Skeletal muscle satellite cell (primary cell): ENCODE results near the gene KCNJ5.
A peak's percentile ranks its signal among the peaks of the same experiment; 100 is the strongest.

Experiments
- H3K27me3 ChIP-seq: 2 replicates; pipeline ENCODE4 v1.7.0; 2013; ENCODE audit warnings: low read length; ENCODE audit not compliant: control insufficient read depth, insufficient read depth
- H3K36me3 ChIP-seq: 2 replicates; pipeline ENCODE4 v1.7.0; 2013; ENCODE audit warnings: mild to moderate bottlenecking, control low read depth, low read length; ENCODE audit not compliant: insufficient read depth
- H3K4me1 ChIP-seq: 2 replicates; pipeline ENCODE4 v1.7.0; 2013; ENCODE audit warnings: low read length; ENCODE audit not compliant: control insufficient read depth, insufficient read depth
- H3K4me2 ChIP-seq: 2 replicates; pipeline ENCODE4 v1.7.0; 2013; ENCODE audit warnings: mild to moderate bottlenecking, low read length
- H3K4me3 ChIP-seq: 2 replicates; pipeline ENCODE4 v1.7.0; 2013; ENCODE audit warnings: low read length
- H3K9ac ChIP-seq: 2 replicates; pipeline ENCODE4 v1.7.0; 2013; ENCODE audit warnings: mild to moderate bottlenecking, low read depth, low read length, moderate library complexity
- H3K9me3 ChIP-seq: replicated peaks from 2 replicates; pipeline ENCODE4 v1.7.0; 2013; ENCODE audit warnings: mild to moderate bottlenecking, control low read depth, low read length

Gene KCNJ5

DNA sequence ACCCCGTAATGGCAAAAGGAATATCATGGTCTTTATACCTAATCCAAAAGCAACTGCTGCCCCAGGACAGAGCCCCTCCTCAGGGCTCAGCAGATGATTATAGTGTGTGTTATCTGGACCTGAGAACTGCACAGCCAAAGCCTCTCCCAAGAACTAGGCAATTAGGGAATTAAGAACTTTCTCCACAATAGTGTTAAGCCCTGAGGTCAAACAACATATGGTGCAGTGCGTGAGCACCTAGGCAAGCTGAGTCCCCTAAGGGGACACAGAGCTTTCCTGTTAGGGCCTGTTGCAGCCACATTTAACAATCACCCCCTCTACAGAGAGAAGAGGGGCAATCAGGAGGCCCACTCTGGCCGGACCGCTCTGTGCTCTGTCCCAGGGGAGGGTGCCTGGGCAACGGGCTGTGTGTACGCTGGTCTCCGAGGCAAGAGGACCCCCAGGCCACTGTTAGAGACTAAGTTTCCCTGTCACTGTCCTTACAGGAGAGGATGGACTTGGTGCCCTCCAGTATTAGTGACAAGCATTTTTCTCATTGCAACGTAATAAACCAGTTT, 1.4 kb upstream of the KCNJ5 start:
- H3K4me2 ChIP-seq: peak overlapping the region; percentile 98
- peak overlapping the region; percentile 72 for H3K4me3 ChIP-seq
- H3K4me1 ChIP-seq: peaks cover 8% of the 10 kb centered on the region
- H3K9ac ChIP-seq: no peak overlapping the region
- peaks cover 45% of the 10 kb centered on the region for H3K27me3 ChIP-seq
- no peaks in the 10 kb centered on the region for H3K36me3 ChIP-seq
- no peaks in the 10 kb centered on the region for H3K9me3 ChIP-seq

DNA sequence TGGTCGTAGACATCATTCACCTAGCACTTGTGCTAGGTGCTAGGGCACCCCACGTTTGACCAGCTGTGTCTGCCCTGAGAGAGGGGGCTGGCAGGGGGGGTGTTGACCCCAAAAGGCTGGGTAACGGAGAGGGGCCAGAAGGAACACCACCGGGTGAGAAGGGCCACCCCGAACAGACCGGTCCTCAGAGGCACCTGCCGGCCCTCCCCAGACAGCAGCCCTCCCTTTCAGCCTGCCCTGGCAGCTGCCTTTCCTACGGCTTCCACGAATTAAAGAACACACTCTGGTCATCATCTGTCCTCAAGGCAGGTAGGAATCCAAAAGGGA, 977 bp upstream of the KCNJ5 start:
- H3K4me3 ChIP-seq: peak overlapping the region; percentile 72

DNA sequence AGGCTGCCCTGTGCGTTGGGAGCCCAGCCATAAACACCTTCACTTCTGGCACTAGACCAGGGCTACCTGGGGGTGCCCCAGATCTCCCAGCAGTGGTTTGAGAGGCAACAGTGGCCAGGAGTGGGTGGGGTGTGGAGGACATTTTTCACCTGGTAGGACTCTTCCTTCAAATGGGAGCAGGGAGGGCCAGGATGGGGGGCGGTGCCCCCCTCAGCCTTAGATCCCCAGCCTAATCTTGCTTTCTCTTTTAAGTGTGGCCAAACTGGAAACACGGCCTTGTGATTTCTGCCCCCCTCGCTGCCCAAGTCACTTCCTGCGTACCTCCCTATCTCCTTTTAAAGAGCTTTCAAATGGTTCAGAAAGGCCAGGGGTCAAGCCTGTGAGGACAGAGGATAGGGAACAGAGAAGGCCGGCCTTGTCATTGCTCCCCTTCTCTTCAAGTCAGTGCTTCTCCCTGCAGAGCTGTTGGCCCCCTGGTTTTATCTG, 800 bp downstream of the KCNJ5 start:
- Histone ChIP-seq H3K4me2 (no peak overlapping the region), H3K4me3 (no peak overlapping the region), H3K9ac (no peak overlapping the region)

More for the DNA sequence above, 977 bp upstream of the KCNJ5 start:
- no peaks in the 10 kb centered on the region for H3K36me3 ChIP-seq
- H3K27me3 ChIP-seq: peaks cover 42% of the 10 kb centered on the region
- no peaks in the 10 kb centered on the region for H3K9me3 ChIP-seq
- H3K4me2 ChIP-seq: peak overlapping the region; percentile 98
- no peak overlapping the region for H3K9ac ChIP-seq
- peaks cover 8% of the 10 kb centered on the region for H3K4me1 ChIP-seq

DNA sequence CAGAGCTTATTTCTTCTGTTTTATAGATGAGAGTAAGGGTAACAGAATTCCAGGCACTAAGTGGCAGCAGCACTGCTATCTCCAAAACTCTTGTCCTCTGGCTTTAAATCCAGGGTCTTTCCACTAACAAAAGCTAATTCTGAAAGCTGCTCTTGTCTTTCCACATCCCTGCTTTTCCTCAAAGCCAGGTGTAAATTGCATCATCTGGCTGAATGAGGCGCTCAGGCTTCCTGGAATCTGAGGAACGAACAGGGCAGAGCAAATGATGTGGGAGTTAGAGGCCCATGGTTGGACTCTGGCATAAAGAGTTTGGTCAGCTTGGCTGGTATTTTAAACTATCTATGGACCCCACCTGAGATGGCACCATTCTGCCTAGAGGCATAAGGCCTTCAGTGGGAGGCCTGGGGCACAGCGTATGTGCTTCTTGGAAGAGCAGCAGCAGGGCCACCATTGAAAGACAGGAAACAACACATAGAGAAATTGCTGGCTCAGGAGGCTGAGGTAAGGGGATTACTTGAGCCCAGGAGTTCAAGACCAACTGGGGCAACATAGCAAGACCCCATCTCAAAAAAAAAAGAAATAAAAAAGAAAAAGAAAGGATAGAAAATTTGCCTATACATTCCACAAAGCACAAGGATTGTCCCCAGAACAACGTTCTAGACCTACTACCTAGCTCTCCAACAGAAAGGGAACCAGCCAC, 1.9 kb downstream of the KCNJ5 start:
- H3K9ac ChIP-seq: no peak overlapping the region
- peaks cover 24% of the 10 kb centered on the region for H3K27me3 ChIP-seq
- no peaks in the 10 kb centered on the region for H3K36me3 ChIP-seq
- H3K9me3 ChIP-seq: no peaks in the 10 kb centered on the region
- no peak overlapping the region for H3K4me3 ChIP-seq
- H3K4me2 ChIP-seq: no peak overlapping the region
- H3K4me1 ChIP-seq: peaks cover 8% of the 10 kb centered on the region

More for the DNA sequence above, 800 bp downstream of the KCNJ5 start:
- H3K4me1 ChIP-seq: peaks cover 8% of the 10 kb centered on the region
- H3K9me3 ChIP-seq: no peaks in the 10 kb centered on the region
- H3K36me3 ChIP-seq: no peaks in the 10 kb centered on the region
- H3K27me3 ChIP-seq: peaks cover 30% of the 10 kb centered on the region

DNA sequence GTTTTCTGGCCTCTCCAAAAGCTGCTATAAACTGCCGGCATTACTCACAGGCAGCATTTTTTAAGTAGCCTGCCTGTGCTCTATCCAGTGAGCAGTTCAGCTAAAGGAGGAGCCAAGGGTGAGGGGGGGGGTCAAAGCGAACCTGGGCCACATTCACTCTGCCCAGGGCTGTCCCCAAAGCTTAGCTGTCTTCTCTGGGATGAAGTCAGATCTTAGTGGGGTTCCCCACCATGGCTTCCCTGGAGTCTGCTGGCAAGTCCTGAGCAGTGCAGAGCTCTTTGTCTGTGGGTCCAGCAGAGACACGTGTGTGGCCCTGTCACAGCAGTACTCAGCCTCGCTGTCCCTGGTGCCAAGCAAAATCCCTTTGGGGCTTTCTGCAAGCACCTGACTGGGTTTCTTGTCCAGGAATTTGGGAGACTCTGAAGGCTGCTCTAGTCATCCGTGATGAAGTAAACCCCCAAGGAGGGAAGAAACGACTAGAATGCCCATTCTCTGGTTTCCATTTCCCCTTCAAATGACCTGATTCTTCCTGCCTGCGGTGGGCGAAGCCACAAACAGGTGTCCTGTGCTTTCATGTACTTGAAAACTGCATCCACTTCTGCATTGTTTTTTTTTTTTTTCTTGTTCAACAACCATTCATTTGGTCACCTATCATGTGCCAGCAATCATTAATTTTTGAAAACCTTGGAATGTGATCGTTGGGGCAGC, 2.6 kb downstream of the KCNJ5 start:
- Histone ChIP-seq H3K4me2 (no peak overlapping the region), H3K27me3 (peaks cover 17% of the 10 kb centered on the region), H3K36me3 (no peaks in the 10 kb centered on the region), H3K4me1 (peaks cover 8% of the 10 kb centered on the region), H3K4me3 (no peak overlapping the region), H3K9ac (no peak overlapping the region), H3K9me3 (no peaks in the 10 kb centered on the region)

DNA sequence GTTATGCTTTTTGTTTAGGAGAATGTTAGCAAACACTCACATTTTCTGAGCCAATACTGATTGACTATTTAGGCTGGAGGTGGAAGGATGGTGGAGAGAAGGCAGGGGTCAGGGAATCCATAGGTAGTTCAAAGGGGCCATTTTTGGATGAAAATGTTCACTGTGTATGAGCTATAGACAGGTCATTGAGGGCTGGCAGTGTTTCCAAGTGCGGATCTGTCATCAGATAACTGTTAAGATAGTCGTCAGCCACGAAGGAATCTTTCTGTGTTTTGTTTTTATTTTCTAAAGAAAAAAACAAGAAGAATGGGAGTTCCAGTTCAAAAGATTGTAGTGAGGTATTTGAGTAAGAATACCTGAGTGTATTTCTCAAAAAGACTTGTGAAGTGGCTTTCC, 3.1 kb downstream of the KCNJ5 start:
- H3K4me3 ChIP-seq: no peak overlapping the region
- H3K4me2 ChIP-seq: no peak overlapping the region
- no peak overlapping the region for H3K9ac ChIP-seq
- H3K27me3 ChIP-seq: peaks cover 15% of the 10 kb centered on the region
- peaks cover 8% of the 10 kb centered on the region for H3K4me1 ChIP-seq
- no peaks in the 10 kb centered on the region for H3K9me3 ChIP-seq
- no peaks in the 10 kb centered on the region for H3K36me3 ChIP-seq

DNA sequence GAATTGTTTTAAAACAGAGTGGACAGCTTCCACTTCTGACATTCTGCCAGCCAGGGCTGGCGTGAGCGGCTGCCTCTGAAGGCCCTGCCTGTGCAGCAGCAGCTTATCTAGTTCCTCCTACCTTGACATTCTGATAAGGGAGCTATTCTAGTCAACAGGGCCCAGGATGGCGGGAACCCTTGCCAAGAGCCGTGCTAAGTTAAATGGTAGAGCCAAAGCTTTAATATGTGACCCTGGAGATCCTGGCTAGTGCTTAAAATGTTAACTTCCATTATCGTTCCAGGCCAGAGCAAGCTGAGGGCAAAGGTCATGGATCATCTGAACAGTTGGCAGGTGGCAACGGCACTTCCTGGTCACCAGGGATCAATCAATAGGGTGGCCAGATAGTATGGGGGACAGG, 3.5 kb downstream of the KCNJ5 start:
- Histone ChIP-seq H3K36me3 (no peaks in the 10 kb centered on the region), H3K4me2 (no peak overlapping the region), H3K9me3 (no peaks in the 10 kb centered on the region), H3K4me1 (peaks cover 8% of the 10 kb centered on the region), H3K9ac (no peak overlapping the region), H3K27me3 (peaks cover 10% of the 10 kb centered on the region), H3K4me3 (no peak overlapping the region)

DNA sequence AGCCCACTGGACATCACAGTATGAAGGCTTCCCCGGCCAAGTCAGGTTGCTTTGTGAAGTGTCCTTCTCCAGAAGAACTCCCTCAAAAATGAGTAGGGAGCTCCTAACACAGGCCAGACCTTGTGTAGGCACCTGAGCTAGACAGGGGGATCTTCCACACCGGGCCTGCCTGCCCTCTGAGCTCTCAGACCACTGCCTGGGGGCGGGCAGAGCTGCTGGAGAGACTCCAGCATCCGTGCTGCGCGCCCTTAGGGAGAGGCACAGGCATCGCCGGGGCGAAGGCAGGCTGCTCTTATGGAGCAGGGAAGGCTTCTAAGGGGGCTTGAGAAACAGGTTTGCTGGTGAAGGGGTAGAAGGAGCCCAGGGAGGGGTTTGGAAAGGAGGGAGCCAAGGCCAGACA, 4.4 kb downstream of the KCNJ5 start:
- H3K4me2 ChIP-seq: no peak overlapping the region
- H3K9me3 ChIP-seq: no peaks in the 10 kb centered on the region
- no peak overlapping the region for H3K9ac ChIP-seq
- peaks cover 4% of the 10 kb centered on the region for H3K4me1 ChIP-seq
- no peak overlapping the region for H3K4me3 ChIP-seq
- H3K27me3 ChIP-seq: peaks cover 4% of the 10 kb centered on the region
- no peaks in the 10 kb centered on the region for H3K36me3 ChIP-seq

DNA sequence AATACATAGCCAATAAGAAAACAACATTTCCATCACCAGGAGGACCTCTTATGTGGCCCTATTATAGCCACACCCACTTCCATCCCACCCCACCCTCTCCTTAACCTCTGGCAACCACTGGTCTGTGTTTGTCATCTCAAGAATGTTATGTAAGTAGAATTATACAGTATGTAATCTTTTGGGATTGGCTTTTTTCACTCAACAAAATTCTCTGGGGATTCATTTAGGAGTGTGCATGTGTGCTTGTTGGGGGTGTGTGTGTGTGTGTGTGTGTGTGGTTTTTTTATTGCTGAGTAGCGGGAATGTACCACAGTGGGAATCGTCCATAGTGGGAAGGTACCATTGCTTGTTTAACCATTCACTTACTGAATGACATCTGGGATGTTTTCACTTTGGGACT, 5.2 kb downstream of the KCNJ5 start:
- Histone ChIP-seq H3K4me2 (no peak overlapping the region), H3K4me3 (no peak overlapping the region), H3K27me3 (peaks cover 4% of the 10 kb centered on the region), H3K36me3 (no peaks in the 10 kb centered on the region), H3K4me1 (no peaks in the 10 kb centered on the region), H3K9ac (no peak overlapping the region), H3K9me3 (no peaks in the 10 kb centered on the region)

DNA sequence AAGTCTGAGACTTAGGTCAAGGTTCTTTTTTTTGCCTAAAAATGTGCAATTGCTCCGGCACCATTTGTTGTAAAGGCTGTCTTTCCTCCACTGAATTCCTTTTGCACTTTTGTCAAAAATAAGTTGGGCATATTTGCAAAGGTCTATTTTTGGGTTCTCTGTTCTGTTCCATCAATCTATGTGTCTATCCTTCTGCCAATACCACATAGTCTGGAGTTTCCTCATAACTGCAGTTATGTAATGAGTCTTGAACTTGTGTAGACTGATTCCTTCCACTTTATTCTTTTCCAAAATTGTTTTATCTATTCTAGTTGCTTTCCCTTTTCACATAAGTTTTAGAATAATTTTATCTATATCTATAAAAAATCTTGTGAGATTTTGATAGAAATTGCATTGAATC, 6.7 kb downstream of the KCNJ5 start:
- H3K9me3 ChIP-seq: no peaks in the 10 kb centered on the region
- no peak overlapping the region for H3K9ac ChIP-seq
- no peak overlapping the region for H3K4me3 ChIP-seq
- peaks cover 4% of the 10 kb centered on the region for H3K27me3 ChIP-seq
- H3K36me3 ChIP-seq: no peaks in the 10 kb centered on the region
- H3K4me1 ChIP-seq: peaks cover 8% of the 10 kb centered on the region
- no peak overlapping the region for H3K4me2 ChIP-seq

DNA sequence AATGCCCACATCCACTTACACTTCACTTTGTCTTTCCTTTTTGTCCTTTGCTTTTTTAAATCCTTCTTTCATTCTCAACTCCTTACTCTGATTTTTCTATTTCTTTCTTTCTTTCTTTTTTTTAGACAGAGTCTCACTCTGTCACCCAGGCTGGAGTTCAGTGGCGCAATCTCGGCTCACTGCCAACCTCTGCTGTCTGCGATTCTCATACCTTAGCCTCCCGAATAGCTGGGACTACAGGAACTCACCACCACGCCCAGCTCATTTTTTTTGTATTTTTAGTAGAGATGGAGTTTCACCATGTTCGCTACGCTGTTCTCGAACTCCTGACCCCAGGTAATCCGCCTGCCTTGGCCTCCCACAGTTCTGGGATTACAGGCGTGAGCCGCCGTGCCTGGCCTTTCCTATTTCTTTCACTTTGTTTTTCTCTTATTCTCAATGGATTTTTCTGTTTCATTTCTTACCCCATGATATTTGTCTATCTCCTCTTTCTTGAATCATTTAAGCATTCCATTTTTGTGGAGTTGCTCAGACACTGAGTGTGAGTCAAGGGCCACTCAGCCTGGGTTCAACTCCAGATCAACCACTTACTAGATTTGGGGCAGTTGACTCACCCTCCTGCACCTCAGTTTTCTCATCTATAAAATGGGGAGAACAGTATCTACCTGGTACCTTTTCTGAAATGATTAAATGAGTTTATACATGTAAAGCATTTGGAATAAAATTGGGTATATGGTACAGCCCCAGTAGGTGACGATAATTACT, 7.6 kb downstream of the KCNJ5 start:
- no peak overlapping the region for H3K9ac ChIP-seq
- no peak overlapping the region for H3K4me2 ChIP-seq
- H3K27me3 ChIP-seq: peaks cover under 1% of the 10 kb centered on the region
- H3K36me3 ChIP-seq: no peaks in the 10 kb centered on the region
- H3K9me3 ChIP-seq: no peaks in the 10 kb centered on the region
- H3K4me3 ChIP-seq: no peak overlapping the region
- H3K4me1 ChIP-seq: peaks cover 17% of the 10 kb centered on the region
